Choroid plexus epithelial cell (primary cell): ENCODE results near the gene SLC25A12.
A peak's percentile ranks its signal among the peaks of the same experiment; 100 is the strongest.
"Not testable (repeated sequence)": the region's sequence is repeated elsewhere in the genome, so short reads cannot be mapped to it uniquely, and the experiment has no call there.

Experiments
- DNase-seq: peaks from one replicate; pipeline ENCODE4 v3.0.0-alpha.2; 2010; ENCODE audit warnings: low read depth
- H3K4me3 ChIP-seq: 2 replicates; pipeline ENCODE4 v1.5.1; 2011; ENCODE audit warnings: low read depth, mild to moderate bottlenecking, control low read depth, low read length, moderate library complexity
- CTCF ChIP-seq: conservative IDR thresholded peaks from 2 replicates; pipeline ENCODE4 v1.5.1; 2011; ENCODE audit warnings: low read depth, mild to moderate bottlenecking, control low read depth, inconsistent platforms, low read length, moderate library complexity

SLC25A12 gene

GRCh38 chr2:171772373-171772772 lies 121.7 kb downstream of the SLC25A12 start:
- no peak for DNase-seq
- TF ChIP-seq CTCF, result no peak
- H3K4me3 ChIP-seq, result no peak overlapping the region

GRCh38 chr2:171771463-171771862 lies 122.6 kb downstream of the SLC25A12 start:
- no peak for TF ChIP-seq CTCF
- DNase-seq, result no peak
- H3K4me3 ChIP-seq, result no peak overlapping the region

- TF ChIP-seq CTCF, result no peak
- peak; percentile 13 for DNase-seq
- H3K4me3 ChIP-seq, result no peak overlapping the region
These were observed 130.4 kb downstream of the SLC25A12 start for GRCh38 chr2:171763602-171764001.

- H3K4me3 ChIP-seq, result no peak overlapping the region
- DNase-seq, result peak; percentile 57
These were observed 131.0 kb downstream of the SLC25A12 start for GRCh38 chr2:171762879-171763573.

GRCh38 chr2:171761176-171761575 lies 132.9 kb downstream of the SLC25A12 start:
- not testable (repeated sequence) for H3K4me3 ChIP-seq, DNase-seq

More at GRCh38 chr2:171762879-171763573, 131.0 kb downstream of the SLC25A12 start:
- TF ChIP-seq CTCF, result no peak

GRCh38 chr2:171758762-171759161 lies 135.3 kb downstream of the SLC25A12 start:
- DNase-seq, result not testable (repeated sequence)

GRCh38 chr2:171754254-171754939 lies 139.6 kb downstream of the SLC25A12 start:
- H3K4me3 ChIP-seq, result no peak overlapping the region
- TF ChIP-seq CTCF, result no peak
- DNase-seq, result peak; percentile 6

More at GRCh38 chr2:171758762-171759161, 135.3 kb downstream of the SLC25A12 start:
- H3K4me3 ChIP-seq, result not testable (repeated sequence)

- no peak for DNase-seq
- TF ChIP-seq CTCF, result no peak
- H3K4me3 ChIP-seq, result no peak overlapping the region
These were observed 146.7 kb downstream of the SLC25A12 start for GRCh38 chr2:171747371-171747770.
